MCF 10A (cell line): ENCODE results near the gene LRRC23. TPM values are rescaled to one million over a fixed set of nuclear protein-coding genes. Genes with fewer than 3 reads are reported as not detected.
A peak's percentile ranks its signal among the peaks of the same experiment; 100 is the strongest.

Experiments
- BruUV-seq: library from RNA; stranded (reverse); fragments of 400-500 nt; replicated peaks from 2 replicates; lab custom pipeline; 2021; lab: Mats Ljungman, UMichigan
- CTCF ChIA-PET: fragments of 300-600 bp; sonication (Branson Sonifier 250); formaldehyde crosslinking; extraction: SDS; loops from one replicate; lab custom pipeline; 2021; ENCODE audit warnings: antibody characterized with exemption, inconsistent platforms; lab: Yijun Ruan, JAX
- POLR2A ChIA-PET: fragments of 300-600, 350-650 bp; sonication (Branson Sonifier 250); formaldehyde crosslinking; extraction: SDS; loops from one replicate; lab custom pipeline; 2020; ENCODE audit warnings: antibody characterized with exemption, inconsistent platforms; lab: Yijun Ruan, JAX
- DNase-seq: peaks from one replicate; pipeline ENCODE4 v3.0.0-alpha.2; 2018; ENCODE audit not compliant: unreplicated experiment
- H3K27ac Mint-ChIP-seq: one replicate; pipeline ENCODE4 v1.8.0; 2022; ENCODE audit warnings: mild to moderate bottlenecking, low read depth, mixed read lengths; ENCODE audit not compliant: unreplicated experiment
- H3K27me3 Mint-ChIP-seq: one replicate; pipeline ENCODE4 v1.8.0; 2022; ENCODE audit warnings: mixed read lengths; ENCODE audit not compliant: insufficient read depth, unreplicated experiment
- H3K36me3 Mint-ChIP-seq: one replicate; pipeline ENCODE4 v1.8.0; 2022; ENCODE audit warnings: mild to moderate bottlenecking, moderate library complexity, mixed read lengths; ENCODE audit not compliant: insufficient read depth, unreplicated experiment
- H3K4me1 Mint-ChIP-seq: one replicate; pipeline ENCODE4 v1.8.0; 2022; ENCODE audit warnings: mixed read lengths; ENCODE audit not compliant: insufficient read depth, unreplicated experiment
- H3K4me3 Mint-ChIP-seq: one replicate; pipeline ENCODE4 v1.8.0; 2022; ENCODE audit warnings: mild to moderate bottlenecking, moderate library complexity, mixed read lengths; ENCODE audit not compliant: unreplicated experiment
- H3K9me3 Mint-ChIP-seq: one replicate; pipeline ENCODE4 v1.8.0; 2022; ENCODE audit warnings: mixed read lengths; ENCODE audit not compliant: unreplicated experiment
- CTCF ChIP-seq: fragments of 200-600 bp; IDR thresholded peaks from one replicate; pipeline ENCODE4 v1.8.0; 2022; ENCODE audit warnings: antibody characterized with exemption, mild to moderate bottlenecking; ENCODE audit not compliant: unreplicated experiment
- intact Hi-C: fragments of 100-400 bp; cut with micrococcal nuclease; formaldehyde crosslinking; loops from 2 replicates; pipeline ENCODE4 v1.14.1; 2022
- total RNA-seq: library from RNA; stranded (reverse); gene quantifications from 2 replicates; pipeline ENCODE4 v1.2.3, GENCODE V29; 2022

Gene LRRC23
- total RNA-seq, 1 experiment from 2014 or later, result 7.5 TPM

GRCh38 chr12:6958609-6959057, 54.0 kb downstream of the LRRC23 start:
- CTCF ChIA-PET, result interaction anchor here (0.6 to 4.1 kb wide), 4 partner anchors 12 to 155 kb away, joined by 3 to 31 read pairs (median 3); no protein-coding TSS in a partner anchor
- POLR2A ChIA-PET, result interaction anchor here (0.6 to 1.5 kb wide), 2 partner anchors 12 to 14 kb away, joined by 3 to 6 read pairs; partner anchors contain the start of genes C12orf57 and RNU7-1
- Mint-ChIP-seq H3K36me3 (peaks cover 13% of the 10 kb centered on the region), H3K9me3 (no peaks in the 10 kb centered on the region), H3K27ac (no peak overlapping the region), H3K27me3 (no peaks in the 10 kb centered on the region), H3K4me1 (peaks cover 27% of the 10 kb centered on the region), H3K4me3 (no peak overlapping the region)
- no TSS peak for BruUV-seq
- intact Hi-C loops, result no loop called here
- no peak for TF ChIP-seq CTCF
- no peak for DNase-seq

- Mint-ChIP-seq H3K4me3 (no peak overlapping the region), H3K27ac (no peak overlapping the region), H3K9me3 (no peaks in the 10 kb centered on the region), H3K4me1 (peaks cover 33% of the 10 kb centered on the region), H3K36me3 (peaks cover 17% of the 10 kb centered on the region), H3K27me3 (no peaks in the 10 kb centered on the region)
- CTCF ChIA-PET, result interaction anchor here (0.6 to 6.4 kb wide), 6 partner anchors 13 to 154 kb away, joined by 3 to 160 read pairs (median 17); partner anchors contain the start of genes C12orf57 and RNU7-1
- DNase-seq, result no peak
- no peak for TF ChIP-seq CTCF
- POLR2A ChIA-PET, result interaction anchor here (1.5 kb wide), 1 partner anchor 15 kb away, joined by 6 read pairs; the partner anchor contains the start of genes C12orf57 and RNU7-1
- no TSS peak for BruUV-seq
- intact Hi-C loops, result no loop called here
Observed at GRCh38 chr12:6959058-6959804, 54.6 kb downstream of the LRRC23 start.

GRCh38 chr12:6959805-6960592, 55.4 kb downstream of the LRRC23 start:
- Mint-ChIP-seq H3K27ac (peak overlapping the region; percentile 94), H3K4me1 (peaks cover 41% of the 10 kb centered on the region), H3K36me3 (peaks cover 24% of the 10 kb centered on the region), H3K9me3 (no peaks in the 10 kb centered on the region), H3K27me3 (no peaks in the 10 kb centered on the region), H3K4me3 (no peak overlapping the region)
- TF ChIP-seq CTCF, result no peak
- CTCF ChIA-PET, result interaction anchor here (0.6 to 6.4 kb wide), 6 partner anchors 11 to 133 kb away, joined by 3 to 160 read pairs (median 10); partner anchors contain the start of genes C12orf57, C1R and RNU7-1
- POLR2A ChIA-PET, result interaction anchor here (0.7 to 7.0 kb wide), 12 partner anchors 10 to 392 kb away, joined by 3 to 495 read pairs (median 5); partner anchors contain the start of genes ATN1, C12orf57, C1RL and NOP2
- DNase-seq, result no peak
- intact Hi-C loops, result loop anchor here (5.0 kb wide), 1 partner anchor 147 kb away; the partner anchor contains the start of gene C1RL
- BruUV-seq, result no TSS peak
